Endometrial microvascular endothelial cells (primary cell): ENCODE results near the gene CLIP1. TPM values are rescaled to one million over a fixed set of nuclear protein-coding genes. Genes with fewer than 3 reads are reported as not detected.
"Not testable (repeated sequence)": the region's sequence is repeated elsewhere in the genome, so short reads cannot be mapped to it uniquely, and the experiment has no call there.

Experiments
- in situ Hi-C: cut with HindIII; loops from 2 replicates; pipeline ENCODE4 v1.10.0; 2017; ENCODE audit warnings: low sequenced_read_pairs, low pct_unique_long_range_greater_than_20kb; ENCODE audit errors: inconsistent ontology term
- total RNA-seq: library from RNA; depleted of rRNA; stranded (reverse); fragments of >200 nt; gene quantifications from one replicate; pipeline ENCODE4 v1.2.3, GENCODE V29; 2015; ENCODE audit errors: inconsistent ontology term

CLIP1 gene
- total RNA-seq: 31.7 TPM

GRCh38 chr12:122421821-122422729, at the start of gene CLIP1:
Gene CLIP1, minus strand, starts transcription at chr12:122422669. Its CDS starts 42,217 bp downstream, at chr12:122380452.
- in situ Hi-C loops: no loop called here

- in situ Hi-C loops: no loop called here
These were observed 49.1 kb upstream of the CLIP1 start for GRCh38 chr12:122471324-122472226.

- in situ Hi-C loops: not testable (repeated sequence)
These were observed 48.1 kb upstream of the CLIP1 start for GRCh38 chr12:122470576-122470975.

GRCh38 chr12:122469856-122470255, 47.4 kb upstream of the CLIP1 start:
- in situ Hi-C loops: not testable (repeated sequence)

- in situ Hi-C loops: no loop called here
These were observed 45.5 kb upstream of the CLIP1 start for GRCh38 chr12:122467983-122468382.

- in situ Hi-C loops: not testable (repeated sequence)
These were observed 42.0 kb upstream of the CLIP1 start for GRCh38 chr12:122464317-122465042.

GRCh38 chr12:122460641-122461040, 38.2 kb upstream of the CLIP1 start:
- in situ Hi-C loops: no loop called here

GRCh38 chr12:122460061-122460460, 37.6 kb upstream of the CLIP1 start:
- in situ Hi-C loops: no loop called here

GRCh38 chr12:122459211-122459610, 36.7 kb upstream of the CLIP1 start:
- in situ Hi-C loops: no loop called here

- in situ Hi-C loops: no loop called here
These were observed 35.9 kb upstream of the CLIP1 start for GRCh38 chr12:122458105-122459035.

GRCh38 chr12:122457627-122458026, 35.2 kb upstream of the CLIP1 start:
- in situ Hi-C loops: no loop called here

GRCh38 chr12:122454739-122455138, 32.3 kb upstream of the CLIP1 start:
- in situ Hi-C loops: no loop called here

- in situ Hi-C loops: no loop called here
These were observed 31.8 kb upstream of the CLIP1 start for GRCh38 chr12:122454250-122454721.

GRCh38 chr12:122452701-122453285, 30.3 kb upstream of the CLIP1 start:
- in situ Hi-C loops: no loop called here

GRCh38 chr12:122449317-122449716, 26.8 kb upstream of the CLIP1 start:
- in situ Hi-C loops: no loop called here

GRCh38 chr12:122447825-122448224, 25.4 kb upstream of the CLIP1 start:
- in situ Hi-C loops: not testable (repeated sequence)

- in situ Hi-C loops: not testable (repeated sequence)
These were observed 23.9 kb upstream of the CLIP1 start for GRCh38 chr12:122446390-122446789.
